ENCODE results near the gene MTUS2.

Gene MTUS2

GRCh38 chr13:29513981-29514719 is 694.0 kb downstream of the MTUS2 start:
- DNase-seq: no peak

- DNase-seq: no peak
Measured at GRCh38 chr13:29514720-29515310, 694.7 kb downstream of the MTUS2 start.

GRCh38 chr13:29515372-29515771 is 695.2 kb downstream of the MTUS2 start:
- no peak for DNase-seq

GRCh38 chr13:29516012-29516411 is 695.9 kb downstream of the MTUS2 start:
- DNase-seq: no peak

- no peak for DNase-seq
Measured at GRCh38 chr13:29516880-29517279, 696.7 kb downstream of the MTUS2 start.

- DNase-seq: no peak
Measured at GRCh38 chr13:29519921-29520320, 699.8 kb downstream of the MTUS2 start.

- no peak for DNase-seq
Measured at GRCh38 chr13:29520671-29521070, 700.5 kb downstream of the MTUS2 start.

- no peak for DNase-seq
Measured at GRCh38 chr13:29521336-29521735, 701.2 kb downstream of the MTUS2 start.

- no peak for DNase-seq
Measured at GRCh38 chr13:29522044-29522685, 702.0 kb downstream of the MTUS2 start.

GRCh38 chr13:29523199-29523961 is 703.2 kb downstream of the MTUS2 start:
- DNase-seq: no peak

GRCh38 chr13:29524176-29524575 is 704.0 kb downstream of the MTUS2 start:
- DNase-seq: no peak

GRCh38 chr13:29524641-29525040 is 704.5 kb downstream of the MTUS2 start:
- DNase-seq: no peak

- DNase-seq: no peak
Measured at GRCh38 chr13:29525757-29526156, 705.6 kb downstream of the MTUS2 start.

- DNase-seq: no peak
Measured at GRCh38 chr13:29526741-29527140, 706.6 kb downstream of the MTUS2 start.

- DNase-seq: no peak
Measured at GRCh38 chr13:29527511-29527910, 707.4 kb downstream of the MTUS2 start.

GRCh38 chr13:29527916-29528315 is 707.8 kb downstream of the MTUS2 start:
- no peak for DNase-seq

GRCh38 chr13:29529754-29530153 is 709.6 kb downstream of the MTUS2 start:
- no peak for DNase-seq

GRCh38 chr13:29530901-29531300 is 710.8 kb downstream of the MTUS2 start:
- DNase-seq: no peak

GRCh38 chr13:29532116-29532515 is 712.0 kb downstream of the MTUS2 start:
- DNase-seq: no peak

GRCh38 chr13:29532821-29533220 is 712.7 kb downstream of the MTUS2 start:
- no peak for DNase-seq

GRCh38 chr13:29534083-29534482 is 713.9 kb downstream of the MTUS2 start:
- no peak for DNase-seq

- no peak for DNase-seq
Measured at GRCh38 chr13:29535663-29536655, 715.8 kb downstream of the MTUS2 start.

All from stimulated activated CD4-positive, alpha-beta T cell treated with anti-CD3 and anti-CD28 coated beads, Interleukin-2, amount 100 ng/mL, for 48 hours (primary cell).